Measurements from ENCODE around the gene ADGRV1.
"Not testable (repeated sequence)": the region's sequence is repeated elsewhere in the genome, so short reads cannot be mapped to it uniquely, and the experiment has no call there.

Gene ADGRV1

GRCh38 chr5:91042247-91042935, 483.8 kb downstream of the ADGRV1 start:
- TF ChIP-seq FOXA1 (IDR thresholded peaks at IDR 0.05) = no peak
- ChIA-PET CTCF (interaction anchor here (0.6 kb wide), 1 partner anchor 177 kb away, joined by 4 read pairs; no protein-coding TSS in a partner anchor), POLR2A (no interaction called here)
- DNase-seq (ENCODE audit: extremely low spot score) = no peak

- no peak for DNase-seq (ENCODE audit: extremely low spot score)
- TF ChIP-seq FOXK2 (IDR thresholded peaks at IDR 0.05) (no peak), LEF1 (IDR thresholded peaks at IDR 0.05; ENCODE audit: borderline replicate concordance) (no peak), SP1 (IDR thresholded peaks at IDR 0.05) (no peak), FOXM1 (IDR thresholded peaks at IDR 0.05; ENCODE audit: borderline replicate concordance) (no peak), PKNOX1 (IDR thresholded peaks at IDR 0.05) (no peak), TARDBP (IDR thresholded peaks at IDR 0.05) (no peak), NFRKB (IDR thresholded peaks at IDR 0.05) (no peak), FOXA1 (IDR thresholded peaks at IDR 0.05) (no peak), L3MBTL2 (conservative IDR thresholded peaks at IDR 0.05) (no peak)
- ChIA-PET CTCF (no interaction called here), POLR2A (no interaction called here)
Observed at GRCh38 chr5:91042936-91043255, 484.3 kb downstream of the ADGRV1 start.

DNA sequence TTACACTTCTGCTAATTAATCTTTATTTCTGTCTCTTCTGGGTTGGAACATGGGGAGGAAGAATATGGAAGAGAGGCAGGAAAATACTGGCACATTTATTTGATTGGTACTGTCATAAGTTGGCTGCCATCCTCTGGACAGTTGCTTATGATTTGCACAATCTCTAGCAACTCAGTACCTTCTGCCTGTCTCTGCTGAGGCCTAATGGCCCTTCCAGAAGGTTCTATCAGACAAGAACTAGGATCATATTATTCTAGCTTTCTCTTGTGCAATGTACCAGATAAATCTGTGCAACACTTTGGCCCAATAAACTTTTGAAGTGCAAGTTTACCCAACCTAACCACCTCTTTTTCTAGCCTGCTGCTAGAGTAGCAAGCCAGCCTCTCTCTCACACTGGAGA, 489.5 kb downstream of the ADGRV1 start:
- no peak for DNase-seq (ENCODE audit: extremely low spot score)
- CTCF ChIA-PET = no interaction called here
- POLR2A ChIA-PET = no interaction called here
- no peak for TF ChIP-seq FOXA1 (IDR thresholded peaks at IDR 0.05)
- no peak for TF ChIP-seq PKNOX1 (IDR thresholded peaks at IDR 0.05)
- TF ChIP-seq ZNF384 (IDR thresholded peaks at IDR 0.05) = no peak
- no peak for TF ChIP-seq TARDBP (IDR thresholded peaks at IDR 0.05)
- no peak for TF ChIP-seq FOXM1 (IDR thresholded peaks at IDR 0.05; ENCODE audit: borderline replicate concordance)
- TF ChIP-seq FOXK2 (IDR thresholded peaks at IDR 0.05) = no peak
- TF ChIP-seq SUZ12 (IDR thresholded peaks at IDR 0.05) = no peak
- TF ChIP-seq ELF4 (IDR thresholded peaks at IDR 0.05) = no peak
- no peak for TF ChIP-seq HDGF (IDR thresholded peaks at IDR 0.05; ENCODE audit: borderline replicate concordance)

DNA sequence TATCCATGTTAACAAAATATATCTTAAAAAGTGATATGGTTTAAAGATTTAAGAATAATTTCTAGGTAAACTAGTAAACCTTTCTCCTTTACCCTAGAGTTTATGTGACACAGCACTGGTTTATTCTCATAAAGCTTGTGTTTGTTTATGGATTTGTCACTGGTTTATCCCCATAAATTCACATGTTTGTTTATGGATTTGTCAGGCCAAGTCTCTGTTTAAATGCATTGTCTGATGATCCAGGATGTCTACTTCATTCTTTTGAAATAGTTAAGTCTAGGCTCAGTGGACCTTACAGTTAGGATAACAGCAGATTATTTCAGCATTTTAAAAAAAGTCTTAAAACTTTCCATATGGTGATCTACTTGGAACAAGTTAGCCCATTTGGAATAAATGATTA, 490.5 kb downstream of the ADGRV1 start:
- ChIA-PET CTCF (no interaction called here), POLR2A (no interaction called here)
- no peak for DNase-seq (ENCODE audit: extremely low spot score)
- TF ChIP-seq LEF1 (IDR thresholded peaks at IDR 0.05; ENCODE audit: borderline replicate concordance) = no peak
- TF ChIP-seq NFRKB (IDR thresholded peaks at IDR 0.05) = no peak
- TF ChIP-seq ELF4 (IDR thresholded peaks at IDR 0.05) = no peak
- TF ChIP-seq FOXM1 (IDR thresholded peaks at IDR 0.05; ENCODE audit: borderline replicate concordance) = no peak
- no peak for TF ChIP-seq ZNF384 (IDR thresholded peaks at IDR 0.05)
- no peak for TF ChIP-seq SP1 (IDR thresholded peaks at IDR 0.05)
- TF ChIP-seq HDGF (IDR thresholded peaks at IDR 0.05; ENCODE audit: borderline replicate concordance) = no peak
- no peak for TF ChIP-seq SUZ12 (IDR thresholded peaks at IDR 0.05)
- TF ChIP-seq FOXK2 (IDR thresholded peaks at IDR 0.05) = no peak
- TF ChIP-seq TARDBP (IDR thresholded peaks at IDR 0.05) = no peak

DNA sequence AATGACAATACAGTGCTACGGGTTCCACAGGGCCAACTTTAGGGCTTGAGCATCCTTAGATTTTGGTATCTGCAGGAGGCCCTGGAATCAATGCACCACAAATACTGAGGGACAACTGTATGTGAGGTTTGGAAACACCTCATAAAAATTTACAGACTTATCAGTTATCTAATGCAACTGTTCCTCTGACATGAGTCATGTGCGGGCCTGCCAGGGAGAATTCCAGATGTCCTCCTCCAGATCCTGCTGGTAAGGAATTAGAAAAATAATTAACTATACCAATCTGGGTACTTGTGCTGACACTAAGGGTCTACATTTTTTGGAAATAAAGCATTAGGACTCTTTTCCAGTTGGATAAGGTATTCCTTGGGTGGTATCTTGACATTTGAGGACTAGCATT, 491.2 kb downstream of the ADGRV1 start:
- ChIA-PET POLR2A (no interaction called here), CTCF (no interaction called here)
- DNase-seq (ENCODE audit: extremely low spot score) = no peak
- TF ChIP-seq LEF1 (IDR thresholded peaks at IDR 0.05; ENCODE audit: borderline replicate concordance) (no peak), ZNF384 (IDR thresholded peaks at IDR 0.05) (no peak), ELF4 (IDR thresholded peaks at IDR 0.05) (no peak), L3MBTL2 (conservative IDR thresholded peaks at IDR 0.05) (no peak), FOXK2 (IDR thresholded peaks at IDR 0.05) (no peak), SP1 (IDR thresholded peaks at IDR 0.05) (no peak), BHLHE40 (IDR thresholded peaks at IDR 0.05; ENCODE audit: borderline replicate concordance) (no peak), TARDBP (IDR thresholded peaks at IDR 0.05) (no peak), PKNOX1 (IDR thresholded peaks at IDR 0.05) (no peak), CTBP1 (IDR thresholded peaks at IDR 0.05; ENCODE audit: borderline replicate concordance) (no peak), NFRKB (IDR thresholded peaks at IDR 0.05) (no peak), HDGF (IDR thresholded peaks at IDR 0.05; ENCODE audit: borderline replicate concordance) (no peak), ARNT (IDR thresholded peaks at IDR 0.05) (no peak), SUZ12 (IDR thresholded peaks at IDR 0.05) (no peak)

- DNase-seq (ENCODE audit: extremely low spot score); POLR2A ChIA-PET; CTCF ChIA-PET: not testable (repeated sequence)
Observed at GRCh38 chr5:91052411-91052810, 493.8 kb downstream of the ADGRV1 start.

- ChIA-PET POLR2A (no interaction called here), CTCF (no interaction called here)
- TF ChIP-seq SUZ12 (IDR thresholded peaks at IDR 0.05) (no peak), ARNT (IDR thresholded peaks at IDR 0.05) (no peak), L3MBTL2 (conservative IDR thresholded peaks at IDR 0.05) (no peak), HDGF (IDR thresholded peaks at IDR 0.05; ENCODE audit: borderline replicate concordance) (no peak), BHLHE40 (IDR thresholded peaks at IDR 0.05; ENCODE audit: borderline replicate concordance) (no peak), LEF1 (IDR thresholded peaks at IDR 0.05; ENCODE audit: borderline replicate concordance) (no peak), PKNOX1 (IDR thresholded peaks at IDR 0.05) (no peak), ZNF384 (IDR thresholded peaks at IDR 0.05) (no peak), CTBP1 (IDR thresholded peaks at IDR 0.05; ENCODE audit: borderline replicate concordance) (no peak), TARDBP (IDR thresholded peaks at IDR 0.05) (no peak), SP1 (IDR thresholded peaks at IDR 0.05) (no peak), NFRKB (IDR thresholded peaks at IDR 0.05) (no peak), FOXK2 (IDR thresholded peaks at IDR 0.05) (no peak), FOXA1 (IDR thresholded peaks at IDR 0.05) (no peak), ELF4 (IDR thresholded peaks at IDR 0.05) (no peak)
- no peak for DNase-seq (ENCODE audit: extremely low spot score)
Observed at GRCh38 chr5:91052977-91053740, 494.6 kb downstream of the ADGRV1 start.
